Breast epithelium (tissue), 3 donors: ENCODE results near the gene RPL10A.

Experiments used
- CTCF ChIP-seq, 3 donors: fragments of 450-650 bp; IDR thresholded peaks; one replicate each; pipeline ENCODE4 v1.5.1; 2016 to 2017; ENCODE audit warnings: antibody characterized with exemption in 3 of 3, mild to moderate bottlenecking in 3 of 3, moderate library complexity in 3 of 3
- POLR2A ChIP-seq: fragments of 450-650 bp; IDR thresholded peaks from one replicate; pipeline ENCODE4 v1.6.1; 2016; ENCODE audit warnings: antibody characterized with exemption, mild to moderate bottlenecking, moderate library complexity
- POLR2AphosphoS5 ChIP-seq, 3 donors: sonication (generic); formaldehyde crosslinking; IDR thresholded peaks; one replicate each; pipeline ENCODE4 v1.6.1; 2017; ENCODE audit warnings: antibody characterized with exemption in 3 of 3

- TF ChIP-seq CTCF (IDR thresholded peaks at IDR 0.05) (no peak), POLR2A (no peak), POLR2AphosphoS5 (IDR thresholded peaks at IDR 0.05) (no peak)
These were observed 28.0 kb downstream of the RPL10A start for GRCh38 chr6:35496036-35496840.
